Uterus (tissue), 4 donors: Measurements from ENCODE around the gene GALNT4. TPM values are rescaled to one million over a fixed set of nuclear protein-coding genes. Genes with fewer than 3 reads are reported as not detected.

Source experiments
- DNase-seq, 2 donors: peaks; one replicate each; pipeline ENCODE4 v3.0.0-alpha.2; 2019 to 2020
- H3K27ac ChIP-seq, 2 donors: fragments of 200-600 bp; sonication (generic); 1 replicate in 1 of 2; 2 replicates in 1 of 2; pipeline ENCODE4 v1.5.1; 2016 to 2018
- H3K27me3 ChIP-seq, 2 donors: fragments of 200-600 bp; sonication (generic); one replicate each; pipeline ENCODE4 v1.5.1; 2018 to 2019; ENCODE audit warnings: control low read depth in 1 of 2
- H3K36me3 ChIP-seq, 2 donors: fragments of 200-600 bp; sonication (generic); one replicate each; pipeline ENCODE4 v1.5.1; 2019; ENCODE audit warnings: control low read depth in 1 of 2
- H3K4me1 ChIP-seq, 2 donors: fragments of 200-600 bp; sonication (generic); one replicate each; pipeline ENCODE4 v1.5.1; 2018 to 2019; ENCODE audit warnings: control low read depth in 1 of 2
- H3K4me3 ChIP-seq, 2 donors: fragments of 200-600 bp; sonication (generic); 1 replicate in 1 of 2; 2 replicates in 1 of 2; pipeline ENCODE4 v1.5.1; 2018 to 2019; ENCODE audit warnings: mild to moderate bottlenecking in 1 of 2
- H3K9me3 ChIP-seq, 2 donors: fragments of 200-600 bp; sonication (generic); one replicate each; pipeline ENCODE4 v1.5.1; 2019; ENCODE audit warnings: control low read depth in 1 of 2
- POLR2A ChIP-seq, 2 donors: fragments of 450-650 bp; IDR thresholded peaks; one replicate each; pipeline ENCODE4 v1.6.1; 2016; ENCODE audit warnings: antibody characterized with exemption in 2 of 2, mild to moderate bottlenecking in 1 of 2, moderate library complexity in 1 of 2
- intact Hi-C: fragments of 100-400 bp; cut with DNase I; formaldehyde crosslinking; loops from one replicate; pipeline ENCODE4 v1.15.1; 2023; ENCODE audit warnings: low total_unique reads
- total RNA-seq, 4 donors: library from RNA; depleted of rRNA in 3 of 4; stranded (reverse); fragments of >200 nt in 3 of 4; gene quantifications; one replicate each; pipeline versions ENCODE4 v1.1.0 to v1.2.4, GENCODE V29; 2014 to 2023
- TF ChIP-seq, protein P1 (sequence below), 4 experiments: fragments of 200-600 bp in 2 of 4; fragments of 450-650 bp in 2 of 4; sonication (generic) in 2 of 4; IDR thresholded peaks; one replicate each; pipeline ENCODE4 v1.5.1; 2016 to 2019; ENCODE audit warnings: antibody characterized with exemption in 4 of 4, mild to moderate bottlenecking in 2 of 4, moderate library complexity in 1 of 4
- donor health status: DM: yes; HTN: yes; CAD: no.

The GALNT4 gene
- total RNA-seq, 4 donors from 2014 or later: 1.5 to 27.0 (median 3.7) TPM

DNA sequence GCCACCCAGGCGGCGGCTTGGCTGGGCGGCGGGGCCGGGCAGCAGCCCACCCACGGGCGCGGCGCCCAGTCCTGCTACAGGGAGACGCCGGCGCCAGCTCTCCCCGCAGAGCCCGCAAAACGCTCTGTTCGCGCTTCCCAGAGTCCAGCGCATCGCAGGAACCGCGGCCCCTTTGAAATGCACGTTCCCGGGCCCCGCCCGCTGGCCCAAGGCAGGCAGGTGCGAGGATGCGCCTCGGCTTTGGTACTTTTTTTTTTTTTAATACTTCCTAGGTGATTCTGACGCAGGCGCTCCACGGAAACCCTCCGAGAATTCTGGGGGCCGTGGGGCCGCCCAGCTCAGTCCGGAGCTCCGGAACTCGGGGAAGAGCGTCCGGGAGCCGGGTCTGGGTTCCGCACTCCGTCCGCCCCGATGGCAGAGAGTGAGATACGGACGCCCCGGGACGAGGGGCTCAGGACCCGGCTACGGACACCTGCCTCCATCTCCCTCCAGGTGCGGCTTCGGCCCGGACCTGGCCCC lies 768 bp upstream of the GALNT4 start:
- peak; percentile 18 to 36 for DNase-seq
- H3K36me3 ChIP-seq: no peaks in the 10 kb centered on the region
- intact Hi-C loops: no loop called here
- peak overlapping the region; percentile 75 to 95 for H3K4me3 ChIP-seq
- peaks cover 0 to 14% of the 10 kb centered on the region in 2 donors for H3K4me1 ChIP-seq
- no peaks in the 10 kb centered on the region for H3K27me3 ChIP-seq
- TF ChIP-seq, protein P1, sequence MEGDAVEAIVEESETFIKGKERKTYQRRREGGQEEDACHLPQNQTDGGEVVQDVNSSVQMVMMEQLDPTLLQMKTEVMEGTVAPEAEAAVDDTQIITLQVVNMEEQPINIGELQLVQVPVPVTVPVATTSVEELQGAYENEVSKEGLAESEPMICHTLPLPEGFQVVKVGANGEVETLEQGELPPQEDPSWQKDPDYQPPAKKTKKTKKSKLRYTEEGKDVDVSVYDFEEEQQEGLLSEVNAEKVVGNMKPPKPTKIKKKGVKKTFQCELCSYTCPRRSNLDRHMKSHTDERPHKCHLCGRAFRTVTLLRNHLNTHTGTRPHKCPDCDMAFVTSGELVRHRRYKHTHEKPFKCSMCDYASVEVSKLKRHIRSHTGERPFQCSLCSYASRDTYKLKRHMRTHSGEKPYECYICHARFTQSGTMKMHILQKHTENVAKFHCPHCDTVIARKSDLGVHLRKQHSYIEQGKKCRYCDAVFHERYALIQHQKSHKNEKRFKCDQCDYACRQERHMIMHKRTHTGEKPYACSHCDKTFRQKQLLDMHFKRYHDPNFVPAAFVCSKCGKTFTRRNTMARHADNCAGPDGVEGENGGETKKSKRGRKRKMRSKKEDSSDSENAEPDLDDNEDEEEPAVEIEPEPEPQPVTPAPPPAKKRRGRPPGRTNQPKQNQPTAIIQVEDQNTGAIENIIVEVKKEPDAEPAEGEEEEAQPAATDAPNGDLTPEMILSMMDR (IDR thresholded peaks at IDR 0.05): peak in 1 of 4 experiments; percentile 4
- TF ChIP-seq POLR2A (IDR thresholded peaks at IDR 0.05): no peak
- no peaks in the 10 kb centered on the region for H3K9me3 ChIP-seq
- H3K27ac ChIP-seq: peak overlapping the region; percentile 89 to 95

DNA sequence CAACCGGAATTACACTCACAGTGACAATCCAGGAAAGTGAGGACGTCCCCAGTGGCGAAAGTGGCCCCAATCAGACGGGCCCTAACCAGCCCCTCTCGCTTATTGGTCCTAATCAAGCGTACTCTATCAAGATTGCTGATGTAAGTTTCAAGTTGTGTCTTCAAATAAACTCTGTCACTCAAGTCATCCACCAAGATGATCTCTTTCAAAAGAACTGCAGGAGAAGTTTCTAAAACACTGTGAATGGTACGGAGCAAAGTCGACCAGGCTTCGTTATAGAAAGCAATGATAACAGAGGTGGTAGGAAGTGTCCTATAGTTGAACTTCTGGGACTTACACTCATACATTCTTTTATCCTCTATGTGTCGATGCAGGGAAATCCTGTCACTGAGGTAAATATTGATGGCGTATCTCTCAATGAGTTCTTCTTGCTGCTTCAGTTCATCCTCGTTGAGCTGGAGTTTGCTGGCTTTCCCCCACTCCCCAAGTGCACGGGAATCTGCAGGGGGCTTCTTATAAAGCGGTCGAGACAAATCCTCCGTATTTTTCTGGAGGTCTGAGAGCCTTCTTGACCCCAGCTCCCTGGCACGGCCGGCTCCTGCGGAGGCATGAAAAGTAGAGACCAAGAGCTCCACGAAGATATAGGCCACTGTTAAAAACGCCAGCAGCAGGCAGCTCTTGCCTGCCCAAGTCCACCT lies 604 bp downstream of the GALNT4 start:
- no peak for TF ChIP-seq POLR2A (IDR thresholded peaks at IDR 0.05)
- TF ChIP-seq, protein P1 (IDR thresholded peaks at IDR 0.05): no peak
- Histone ChIP-seq H3K4me1 (peaks cover 0 to 14% of the 10 kb centered on the region in 2 donors), H3K27me3 (no peaks in the 10 kb centered on the region), H3K4me3 (peak overlapping the region; percentile 75 to 95), H3K27ac (peak overlapping the region; percentile 89 to 95), H3K36me3 (no peaks in the 10 kb centered on the region), H3K9me3 (no peaks in the 10 kb centered on the region)
- no peak for DNase-seq
- intact Hi-C loops: no loop called here

DNA sequence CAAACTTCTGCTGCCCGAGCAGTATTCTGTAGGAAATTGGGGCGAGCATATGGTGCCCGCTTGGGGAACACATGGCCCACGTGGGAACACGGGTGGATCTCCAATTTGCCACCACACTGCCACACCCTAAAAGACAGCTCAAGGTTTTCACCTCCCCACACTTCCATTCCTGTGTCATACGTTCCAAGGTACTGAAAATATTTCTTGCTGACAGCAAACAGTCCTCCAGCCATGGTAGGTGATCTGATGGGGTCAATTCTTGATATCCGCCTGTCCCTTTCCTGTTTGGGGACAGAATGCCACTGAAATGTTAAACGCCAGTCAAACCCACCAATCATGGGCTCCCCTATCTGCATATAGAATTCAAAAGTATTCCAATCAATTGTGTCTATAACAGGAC lies 1.2 kb downstream of the GALNT4 start:
- H3K27ac ChIP-seq: no peak overlapping the region
- H3K36me3 ChIP-seq: no peaks in the 10 kb centered on the region
- H3K27me3 ChIP-seq: no peaks in the 10 kb centered on the region
- TF ChIP-seq POLR2A (IDR thresholded peaks at IDR 0.05): no peak
- TF ChIP-seq, protein P1 (IDR thresholded peaks at IDR 0.05): no peak
- peak overlapping the region in 1 of 2 donors; percentile 75 for H3K4me3 ChIP-seq
- peaks cover 0 to 14% of the 10 kb centered on the region in 2 donors for H3K4me1 ChIP-seq
- DNase-seq: no peak
- H3K9me3 ChIP-seq: no peaks in the 10 kb centered on the region
- intact Hi-C loops: no loop called here

DNA sequence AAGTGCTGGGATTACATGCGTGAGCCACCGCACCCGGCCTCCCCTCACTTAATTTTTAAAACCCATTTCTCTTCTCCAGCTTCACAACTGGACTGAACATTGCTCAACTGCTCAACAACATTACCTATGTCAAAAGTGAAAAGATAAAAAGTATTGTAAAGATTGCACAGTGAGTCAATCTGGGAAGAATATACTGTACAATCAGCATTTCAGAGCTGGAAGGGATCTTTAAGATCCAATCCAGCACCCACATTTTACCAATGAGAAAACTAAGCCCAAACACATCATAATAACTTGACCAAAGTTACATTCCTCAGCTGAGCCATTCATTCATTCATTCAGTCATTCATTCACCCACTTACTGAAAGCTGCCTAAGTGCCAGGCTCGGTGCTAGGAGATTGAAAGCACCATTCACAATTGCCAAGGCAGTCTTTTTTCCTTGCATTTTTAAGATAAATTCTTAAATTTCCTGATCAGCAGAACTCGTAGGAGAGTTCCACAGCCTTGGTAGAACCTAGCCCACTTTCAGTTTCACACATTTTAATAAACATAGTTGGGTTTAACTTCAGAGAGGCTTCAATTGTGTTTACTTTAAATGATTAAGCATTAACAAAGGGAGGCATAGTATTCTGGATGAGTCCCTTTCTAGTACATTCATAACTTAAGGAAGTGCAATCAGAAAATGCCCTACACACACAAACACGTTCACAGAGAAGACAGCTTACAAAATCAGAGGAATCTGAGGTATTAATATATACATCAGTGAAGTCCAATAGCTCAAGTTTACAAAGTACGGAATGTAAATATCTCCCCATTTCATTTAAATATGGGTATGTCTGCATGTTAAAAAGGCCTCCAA lies 3.0 kb downstream of the GALNT4 start:
- intact Hi-C loops: no loop called here
- Histone ChIP-seq H3K4me1 (peaks cover 0 to 14% of the 10 kb centered on the region in 2 donors), H3K4me3 (no peak overlapping the region), H3K27me3 (no peaks in the 10 kb centered on the region), H3K36me3 (no peaks in the 10 kb centered on the region), H3K9me3 (no peaks in the 10 kb centered on the region), H3K27ac (no peak overlapping the region)
- TF ChIP-seq, protein P1 (IDR thresholded peaks at IDR 0.05): no peak
- no peak for TF ChIP-seq POLR2A (IDR thresholded peaks at IDR 0.05)
- DNase-seq: no peak

DNA sequence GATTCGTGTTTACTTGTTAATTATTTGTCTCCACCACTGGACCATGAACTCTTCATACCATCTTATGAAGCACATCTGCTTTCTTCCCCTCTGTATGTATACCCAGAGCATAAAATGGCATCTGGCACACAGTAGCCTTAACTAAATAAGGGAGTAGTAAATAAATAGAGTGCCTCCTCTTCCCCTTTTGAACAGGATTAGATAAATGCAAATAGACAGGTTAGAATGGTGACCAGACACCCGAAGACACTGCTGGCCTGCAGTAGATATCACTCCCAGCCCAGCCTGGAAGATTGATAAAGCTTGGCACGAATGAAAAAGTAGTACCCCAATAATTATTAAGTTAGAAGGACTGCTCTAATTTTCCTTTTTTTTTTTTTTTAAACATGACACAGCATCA lies 6.9 kb downstream of the GALNT4 start:
- no peak for DNase-seq
- TF ChIP-seq POLR2A (IDR thresholded peaks at IDR 0.05): no peak
- TF ChIP-seq, protein P1 (IDR thresholded peaks at IDR 0.05): no peak
- intact Hi-C loops: no loop called here
- no peak overlapping the region for H3K27ac ChIP-seq
- no peak overlapping the region for H3K4me3 ChIP-seq
- H3K27me3 ChIP-seq: no peaks in the 10 kb centered on the region
- no peaks in the 10 kb centered on the region for H3K36me3 ChIP-seq
- no peaks in the 10 kb centered on the region for H3K9me3 ChIP-seq
- peaks cover 0 to 8% of the 10 kb centered on the region in 2 donors for H3K4me1 ChIP-seq
